ENCODE data around the gene UBR1.

- TF ChIP-seq EGR1 (IDR thresholded peaks at IDR 0.05) (no peak), MAX (IDR thresholded peaks at IDR 0.05) (no peak), TCF12 (IDR thresholded peaks at IDR 0.05; ENCODE audit: low read depth) (no peak), CREB1 (IDR thresholded peaks at IDR 0.05; ENCODE audit: low read depth) (no peak), EP300 (IDR thresholded peaks at IDR 0.05; ENCODE audit: borderline replicate concordance) (no peak), YY1 (IDR thresholded peaks at IDR 0.05; ENCODE audit: low read depth) (no peak), TAF1 (IDR thresholded peaks at IDR 0.05; ENCODE audit: low read depth) (no peak), RAD21 (IDR thresholded peaks at IDR 0.05; ENCODE audit: low read depth) (no peak)
Measured at GRCh38 chr15:43153269-43153668, 47.4 kb upstream of the UBR1 start.

Data from Ishikawa (cell line).